HG02571 (cell line): ENCODE results near the gene COL9A3.

Experiments
- ATAC-seq: cut with Tn5 transposase; IDR thresholded peaks from one replicate; pipeline ENCODE4 v1.9.1; 2021; ENCODE audit warnings: mild to moderate bottlenecking, moderate library complexity; ENCODE audit not compliant: unreplicated experiment

COL9A3 gene

DNA sequence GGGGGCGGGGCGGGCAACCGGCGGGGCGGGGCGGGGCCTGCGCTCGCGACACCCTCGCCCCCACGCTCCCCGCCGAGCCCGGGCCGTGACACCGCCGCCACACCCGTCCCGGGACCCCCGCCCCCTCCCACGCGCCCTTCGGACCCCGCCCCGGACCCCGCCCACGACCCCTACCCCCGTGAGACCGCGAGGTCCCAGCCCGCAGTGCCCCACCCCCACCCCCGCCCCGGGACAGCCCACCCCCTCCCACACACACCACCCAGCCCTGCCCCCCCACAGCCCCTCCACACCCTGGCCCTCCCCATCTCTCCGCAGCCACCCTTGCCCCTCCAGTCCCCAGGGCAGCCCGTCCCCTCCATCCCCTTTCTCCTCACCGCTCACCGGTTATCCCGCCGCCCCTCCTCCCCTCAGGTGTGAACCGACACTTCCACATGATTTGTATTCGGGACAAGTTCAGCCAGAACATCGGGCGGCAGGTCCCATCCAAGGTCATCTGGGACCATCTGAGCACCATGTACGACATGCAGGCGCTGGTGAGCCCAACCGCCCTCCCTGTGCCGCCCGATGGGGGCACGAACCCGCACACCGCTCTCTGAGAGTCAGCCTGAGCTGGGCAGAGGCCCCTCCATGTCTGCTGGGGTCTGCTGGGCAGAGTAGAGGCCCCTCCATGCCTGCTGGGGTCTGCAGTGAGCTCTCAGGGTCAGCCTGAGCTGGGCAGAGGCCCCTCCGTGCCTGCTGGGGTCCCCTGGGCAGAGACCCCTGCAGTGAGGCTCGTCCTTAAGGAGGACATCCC is 20.0 kb upstream of the COL9A3 start:
- no peak for ATAC-seq

DNA sequence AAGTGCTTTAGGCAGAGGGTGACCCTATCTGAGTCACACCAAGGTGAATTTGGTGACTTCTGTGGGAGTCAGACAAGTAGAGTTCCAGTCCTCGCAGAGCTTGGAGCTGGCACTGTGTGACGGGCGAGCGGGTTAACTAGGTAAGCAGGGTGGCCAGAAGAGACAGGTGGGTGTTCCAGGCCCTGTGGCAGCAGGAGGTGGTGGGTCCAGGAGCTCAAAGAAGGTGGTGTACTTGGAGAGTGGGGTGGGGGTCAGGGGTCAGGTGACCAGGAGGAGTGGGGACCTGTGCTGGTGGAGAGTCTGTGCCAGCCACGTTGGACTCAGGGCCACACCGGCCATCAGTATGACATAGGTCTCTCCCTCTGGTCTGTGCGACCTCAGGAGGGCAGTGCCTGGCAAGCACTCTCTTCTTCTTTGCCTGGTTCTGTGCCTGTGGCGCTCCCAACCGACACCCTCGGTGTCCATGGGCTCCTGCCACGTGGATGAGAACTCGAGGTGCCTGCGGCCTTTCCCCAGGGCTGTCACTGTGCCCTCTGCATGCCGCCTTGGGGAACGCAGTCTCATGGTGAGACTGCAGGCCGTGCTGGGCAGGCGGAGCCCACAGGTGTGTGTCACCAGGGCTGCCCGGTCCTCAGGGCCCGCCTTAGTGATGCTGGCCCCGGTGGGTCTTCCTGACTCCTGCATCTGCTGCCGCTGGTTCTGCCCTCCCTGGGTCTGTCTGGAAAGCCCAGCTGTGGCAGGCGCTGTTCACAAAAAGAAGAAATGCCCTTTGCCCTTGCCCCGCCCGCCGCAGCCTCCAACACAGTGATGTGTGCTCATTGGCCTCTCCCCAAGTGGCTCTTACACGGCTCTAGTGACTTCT is 18.9 kb upstream of the COL9A3 start:
- no peak for ATAC-seq

DNA sequence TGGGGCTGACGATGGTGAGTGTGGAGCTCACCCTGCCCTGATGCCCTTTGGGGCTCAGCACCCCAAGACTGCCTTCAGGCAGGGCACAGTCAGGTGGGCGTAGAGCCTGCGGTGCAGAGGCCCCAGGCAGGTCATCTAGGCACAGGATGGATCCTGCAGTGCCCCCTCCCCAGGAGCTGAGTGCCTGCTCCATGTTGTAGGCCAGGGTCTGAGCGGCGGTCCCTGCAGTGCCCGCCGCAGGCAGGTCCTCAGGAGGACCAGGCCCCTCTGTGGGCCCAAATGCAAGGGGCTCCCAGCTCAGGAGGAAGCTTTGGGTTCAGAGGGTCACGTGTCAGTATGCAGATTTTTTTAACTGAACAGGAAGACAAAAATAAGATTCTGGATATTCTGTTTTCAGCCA is 17.8 kb upstream of the COL9A3 start:
- ATAC-seq: no peak

DNA sequence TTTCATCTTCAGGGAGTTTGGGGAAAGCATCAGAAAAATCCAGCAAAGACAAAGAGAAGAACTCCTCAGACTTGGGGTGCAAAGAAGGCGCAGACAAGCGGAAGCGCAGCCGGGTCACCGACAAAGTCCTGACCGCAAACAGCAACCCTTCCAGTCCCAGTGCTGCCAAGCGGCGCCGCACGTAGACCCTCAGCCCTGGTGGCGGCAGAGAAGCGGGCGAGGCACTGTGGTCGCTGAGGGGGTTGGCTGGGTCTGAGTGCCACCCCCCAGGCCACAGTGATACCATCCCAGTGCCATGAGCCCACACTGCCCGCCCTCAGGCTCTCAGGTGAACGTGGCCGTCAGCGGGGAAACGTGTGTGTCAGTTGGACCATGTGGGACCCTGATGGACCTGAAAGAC is 17.4 kb upstream of the COL9A3 start:
- ATAC-seq: no peak

DNA sequence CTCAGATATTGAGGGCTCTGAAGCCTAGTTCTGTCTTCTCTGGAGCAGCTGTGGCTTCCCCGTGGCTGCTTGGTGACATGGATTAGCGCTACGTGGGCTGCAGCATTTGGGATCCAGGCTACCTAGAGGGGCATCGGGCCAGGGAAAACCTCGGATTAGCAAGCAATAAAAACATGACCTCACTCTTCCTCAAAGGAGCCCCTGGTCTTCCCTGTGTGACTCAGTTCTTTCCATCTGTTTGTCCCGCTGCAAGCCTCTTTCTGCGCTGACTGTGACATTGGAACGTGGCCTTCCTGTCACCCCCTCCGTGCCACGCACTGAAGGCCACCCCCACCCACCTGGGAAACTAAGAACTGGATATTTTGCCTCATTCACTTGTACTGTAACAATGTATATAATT is 17.0 kb upstream of the COL9A3 start:
- ATAC-seq: no peak

- ATAC-seq: no peak
Measured at GRCh38 chr20:62800314-62801259, 16.3 kb upstream of the COL9A3 start.

DNA sequence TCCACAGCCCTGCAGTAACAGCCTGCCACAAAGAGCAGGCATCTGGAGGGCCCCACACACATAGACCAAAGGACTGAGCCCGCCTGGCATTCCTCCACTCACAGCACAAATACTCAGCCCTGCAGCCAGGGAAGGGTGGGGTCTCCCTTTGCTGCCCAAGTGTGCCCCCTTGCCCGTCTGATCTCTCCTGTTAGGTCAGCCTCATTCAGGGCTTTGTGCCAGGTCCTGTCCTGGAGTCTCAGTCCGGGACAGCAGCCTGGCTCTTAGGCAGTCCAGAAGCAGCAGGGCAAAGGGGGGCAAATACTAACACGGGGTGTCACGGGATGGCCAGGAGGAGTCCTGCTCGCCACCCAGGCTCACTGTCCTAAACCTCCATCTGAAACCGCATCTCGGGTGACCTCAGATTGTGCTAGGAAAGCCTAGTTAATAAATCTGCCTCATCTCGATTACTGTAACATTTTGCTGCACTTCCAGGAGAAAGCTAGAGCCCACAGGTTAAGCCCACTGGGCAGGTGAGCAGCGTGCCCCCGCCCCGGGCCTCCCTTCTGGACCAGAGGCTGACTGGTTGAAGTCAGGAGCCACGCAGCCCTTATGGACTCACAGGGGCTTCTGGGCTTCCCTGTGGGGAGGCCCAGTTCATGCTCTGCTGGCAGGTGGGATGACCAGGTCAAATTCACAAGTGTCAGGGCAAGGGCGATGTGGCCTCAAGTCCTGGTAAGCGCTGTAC is 15.4 kb upstream of the COL9A3 start:
- no peak for ATAC-seq

GRCh38 chr20:62802026-62802712 is 14.7 kb upstream of the COL9A3 start:
- ATAC-seq: no peak

DNA sequence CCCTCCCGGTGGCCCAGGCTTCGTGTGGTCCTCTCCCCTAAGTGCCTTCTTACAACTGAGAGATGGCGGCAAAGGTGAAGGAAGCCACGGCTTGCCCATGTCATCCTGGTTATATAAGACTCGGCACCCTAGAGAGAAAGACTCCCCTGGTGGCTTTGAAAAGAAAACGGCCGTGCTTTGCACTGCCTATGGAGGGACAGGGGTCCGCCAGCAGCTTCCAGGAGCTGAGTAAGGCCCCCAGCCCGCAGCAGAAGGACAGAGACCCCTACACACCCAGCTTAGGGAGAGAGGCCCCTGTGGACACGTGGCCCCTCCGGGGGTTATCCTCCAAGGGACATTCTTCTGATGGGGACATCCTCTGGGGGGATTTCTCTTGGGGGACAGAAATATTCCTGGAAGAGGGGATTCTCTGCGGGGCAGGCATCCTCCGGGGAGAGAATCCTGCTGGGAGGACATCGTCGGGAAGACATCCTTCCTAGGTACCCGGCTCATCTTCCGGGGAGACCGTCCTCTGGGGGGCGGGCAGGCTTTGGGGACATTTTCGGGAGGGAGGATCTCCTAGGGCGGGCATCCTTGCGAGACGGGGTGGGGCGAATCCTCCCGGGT is 12.7 kb upstream of the COL9A3 start:
- no peak for ATAC-seq

DNA sequence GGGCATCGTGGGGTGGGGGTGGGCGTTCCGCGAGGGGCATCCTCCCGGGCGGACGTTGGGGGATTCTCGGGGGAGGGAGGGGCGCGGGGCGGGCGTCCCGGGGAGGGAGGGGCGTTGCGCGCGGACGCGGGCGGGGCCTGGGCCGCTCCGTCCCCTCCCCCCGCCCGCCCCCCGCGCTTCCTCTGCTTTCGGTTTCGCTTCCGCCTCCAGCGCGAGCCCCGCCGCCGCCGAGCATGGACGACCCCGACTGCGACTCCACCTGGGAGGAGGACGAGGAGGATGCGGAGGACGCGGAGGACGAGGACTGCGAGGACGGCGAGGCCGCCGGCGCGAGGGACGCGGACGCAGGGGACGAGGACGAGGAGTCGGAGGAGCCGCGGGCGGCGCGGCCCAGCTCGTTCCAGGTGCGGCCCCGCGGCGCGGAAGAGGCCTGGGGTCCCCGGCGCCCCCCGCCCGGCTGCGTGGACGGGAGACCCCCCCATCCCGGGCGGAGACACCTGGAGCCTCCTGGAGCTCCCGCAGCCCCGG is 12.2 kb upstream of the COL9A3 start, which contains the start of gene OGFR:
Gene OGFR, plus strand, starts transcription at position 209 of the 528 bp plus-strand sequence. Its CDS starts 25 bp downstream, at position 234.
- no peak for ATAC-seq

- ATAC-seq: no peak
Measured at GRCh38 chr20:62805155-62805710, 11.6 kb upstream of the COL9A3 start.

DNA sequence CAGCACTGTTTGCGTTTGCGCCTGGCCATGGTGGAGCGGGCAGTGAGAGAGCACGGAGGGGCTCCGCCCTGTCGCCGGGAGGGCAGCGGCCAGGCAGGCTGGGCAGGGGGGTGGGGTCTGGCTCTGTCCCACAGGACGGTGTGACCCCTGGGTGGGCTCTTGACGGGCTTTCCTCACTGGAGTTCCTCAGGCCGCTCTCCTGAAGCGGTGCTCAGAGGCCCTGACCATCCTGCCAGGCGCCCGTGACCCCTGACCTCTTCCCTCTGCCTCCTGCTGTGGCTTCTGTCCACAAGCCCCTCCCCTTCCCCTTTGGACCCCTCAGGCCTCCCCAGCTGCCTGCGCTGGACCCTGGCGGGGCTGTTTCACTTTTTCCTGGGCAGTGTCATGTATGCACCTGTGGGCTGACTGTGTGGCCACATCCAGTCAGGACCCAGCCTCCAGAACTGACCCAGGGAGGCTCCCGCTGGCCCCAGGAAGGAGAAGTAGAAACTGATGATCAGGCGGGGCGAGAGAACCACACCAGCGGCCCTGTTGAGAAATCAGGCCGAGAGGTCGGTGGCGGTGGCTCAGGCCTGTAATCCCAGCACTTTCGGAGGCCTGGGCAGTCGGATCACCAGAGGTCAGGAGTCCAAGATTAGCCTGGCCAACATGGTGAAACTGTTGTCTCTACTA is 11.0 kb upstream of the COL9A3 start:
- no peak for ATAC-seq

- ATAC-seq: no peak
Measured at GRCh38 chr20:62806383-62807050, 10.3 kb upstream of the COL9A3 start.

GRCh38 chr20:62807444-62808210 is 9.2 kb upstream of the COL9A3 start:
- no peak for ATAC-seq

- no peak for ATAC-seq
Measured at GRCh38 chr20:62808211-62808865, 8.5 kb upstream of the COL9A3 start.
